ENCODE measurements around the gene MCUB.
"Not testable (repeated sequence)": the region's sequence is repeated elsewhere in the genome, so short reads cannot be mapped to it uniquely, and the experiment has no call there.

MCUB gene

DNA sequence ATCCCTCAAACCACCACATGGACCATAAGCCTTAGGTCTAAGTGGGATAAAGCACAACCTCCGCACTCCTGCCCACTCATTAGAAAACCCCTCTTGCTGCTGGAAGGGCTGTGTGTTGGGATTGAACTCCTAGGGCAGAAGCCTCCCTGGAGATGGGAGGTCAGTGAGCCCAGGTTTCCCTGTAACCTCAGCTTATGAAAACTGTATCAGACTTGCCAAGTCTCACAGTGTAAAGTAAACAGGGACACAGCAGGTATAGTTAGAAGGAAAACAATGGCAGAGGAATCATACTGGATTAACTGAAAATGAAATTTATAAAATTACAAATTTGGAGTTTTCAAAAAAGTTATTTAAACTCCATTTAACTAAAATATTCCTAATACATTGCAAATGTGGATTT, 113.3 kb downstream of the MCUB start:
- no peak for DNase-seq (ENCODE audit: low read depth)
- TF ChIP-seq, protein P1, sequence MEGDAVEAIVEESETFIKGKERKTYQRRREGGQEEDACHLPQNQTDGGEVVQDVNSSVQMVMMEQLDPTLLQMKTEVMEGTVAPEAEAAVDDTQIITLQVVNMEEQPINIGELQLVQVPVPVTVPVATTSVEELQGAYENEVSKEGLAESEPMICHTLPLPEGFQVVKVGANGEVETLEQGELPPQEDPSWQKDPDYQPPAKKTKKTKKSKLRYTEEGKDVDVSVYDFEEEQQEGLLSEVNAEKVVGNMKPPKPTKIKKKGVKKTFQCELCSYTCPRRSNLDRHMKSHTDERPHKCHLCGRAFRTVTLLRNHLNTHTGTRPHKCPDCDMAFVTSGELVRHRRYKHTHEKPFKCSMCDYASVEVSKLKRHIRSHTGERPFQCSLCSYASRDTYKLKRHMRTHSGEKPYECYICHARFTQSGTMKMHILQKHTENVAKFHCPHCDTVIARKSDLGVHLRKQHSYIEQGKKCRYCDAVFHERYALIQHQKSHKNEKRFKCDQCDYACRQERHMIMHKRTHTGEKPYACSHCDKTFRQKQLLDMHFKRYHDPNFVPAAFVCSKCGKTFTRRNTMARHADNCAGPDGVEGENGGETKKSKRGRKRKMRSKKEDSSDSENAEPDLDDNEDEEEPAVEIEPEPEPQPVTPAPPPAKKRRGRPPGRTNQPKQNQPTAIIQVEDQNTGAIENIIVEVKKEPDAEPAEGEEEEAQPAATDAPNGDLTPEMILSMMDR (conservative IDR thresholded peaks at IDR 0.05; ENCODE audit: control insufficient read depth, insufficient read depth, low read depth, low read length), result no peak
- H3K4me3 ChIP-seq (ENCODE audit: control insufficient read depth, low read depth, low read length), result no peak overlapping the region

GRCh38 chr4:109675181-109675580, 115.1 kb downstream of the MCUB start:
- no peak overlapping the region for H3K4me3 ChIP-seq (ENCODE audit: control insufficient read depth, low read depth, low read length)
- DNase-seq (ENCODE audit: low read depth), result no peak
- TF ChIP-seq, protein P1 (conservative IDR thresholded peaks at IDR 0.05; ENCODE audit: control insufficient read depth, insufficient read depth, low read depth, low read length), result no peak

- TF ChIP-seq, protein P1 (conservative IDR thresholded peaks at IDR 0.05; ENCODE audit: control insufficient read depth, insufficient read depth, low read depth, low read length), result no peak
- no peak overlapping the region for H3K4me3 ChIP-seq (ENCODE audit: control insufficient read depth, low read depth, low read length)
- DNase-seq (ENCODE audit: low read depth), result no peak
Measured at GRCh38 chr4:109675843-109676242, 115.8 kb downstream of the MCUB start.

DNA sequence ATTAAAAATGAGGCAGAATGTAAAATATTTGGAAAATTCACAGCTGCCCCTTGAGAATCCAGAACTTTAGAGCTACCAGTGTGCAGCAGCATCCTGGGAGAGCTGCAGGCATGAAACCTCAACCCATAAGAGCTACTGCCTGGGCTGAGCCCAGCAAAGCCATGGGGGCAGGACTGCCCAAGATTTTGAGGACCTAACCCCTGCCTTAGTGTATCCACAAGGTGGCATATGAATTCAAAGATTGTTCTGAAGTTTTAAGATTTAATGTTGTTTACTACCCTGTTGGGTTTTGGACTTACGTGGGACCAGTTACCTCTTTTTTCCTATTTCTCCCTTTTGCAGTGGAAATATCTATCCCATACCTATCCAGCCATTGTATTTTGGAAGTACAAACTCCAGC, 116.8 kb downstream of the MCUB start:
- no peak overlapping the region for H3K4me3 ChIP-seq (ENCODE audit: control insufficient read depth, low read depth, low read length)
- TF ChIP-seq, protein P1 (conservative IDR thresholded peaks at IDR 0.05; ENCODE audit: control insufficient read depth, insufficient read depth, low read depth, low read length), result no peak
- DNase-seq (ENCODE audit: low read depth), result no peak

- not testable (repeated sequence) for DNase-seq (ENCODE audit: low read depth); H3K4me3 ChIP-seq (ENCODE audit: control insufficient read depth, low read depth, low read length)
Measured at GRCh38 chr4:109678472-109678871, 118.4 kb downstream of the MCUB start.

- not testable (repeated sequence) for DNase-seq (ENCODE audit: low read depth); H3K4me3 ChIP-seq (ENCODE audit: control insufficient read depth, low read depth, low read length)
Measured at GRCh38 chr4:109678925-109679324, 118.9 kb downstream of the MCUB start.

DNA sequence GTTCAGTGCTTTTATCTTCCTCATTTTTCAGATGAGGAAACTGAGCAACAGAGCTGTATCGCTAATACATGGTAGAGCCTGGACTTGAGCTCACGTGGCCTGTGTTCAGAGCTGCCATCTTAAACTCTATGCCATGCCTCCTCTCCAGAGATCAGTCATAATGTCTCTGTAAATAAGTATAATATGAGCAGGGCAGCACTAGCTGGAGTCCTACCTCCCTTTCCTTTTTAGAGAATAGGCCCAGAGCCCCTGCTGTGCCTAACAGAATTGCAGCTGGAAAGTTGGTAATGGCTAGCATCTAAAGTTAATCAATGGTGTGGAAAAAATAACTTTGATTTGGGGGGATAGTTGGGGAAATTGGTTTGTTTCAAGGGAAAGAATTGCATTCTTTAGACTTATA, 122.8 kb downstream of the MCUB start:
- TF ChIP-seq, protein P1 (conservative IDR thresholded peaks at IDR 0.05; ENCODE audit: control insufficient read depth, insufficient read depth, low read depth, low read length), result no peak
- H3K4me3 ChIP-seq (ENCODE audit: control insufficient read depth, low read depth, low read length), result no peak overlapping the region

GRCh38 chr4:109683621-109684253, 123.7 kb downstream of the MCUB start:
- DNase-seq (ENCODE audit: low read depth), result no peak
- H3K4me3 ChIP-seq (ENCODE audit: control insufficient read depth, low read depth, low read length), result no peak overlapping the region
- TF ChIP-seq, protein P1 (conservative IDR thresholded peaks at IDR 0.05; ENCODE audit: control insufficient read depth, insufficient read depth, low read depth, low read length), result no peak

More for the DNA sequence above, 122.8 kb downstream of the MCUB start:
- no peak for DNase-seq (ENCODE audit: low read depth)

Data from fibroblast of mammary gland (primary cell).